Epithelial cell of esophagus (primary cell): ENCODE results near the gene CORIN.

Experiments
- DNase-seq: peaks from one replicate; pipeline ENCODE4 v3.0.0; 2010; ENCODE audit warnings: low read depth
- H3K4me3 ChIP-seq: 2 replicates; pipeline ENCODE4 v1.5.1; 2011; ENCODE audit warnings: mild to moderate bottlenecking, low read length, control low read depth
- TF ChIP-seq, protein P1 (sequence below): IDR thresholded peaks from 2 replicates; pipeline ENCODE4 v1.5.1; 2011; ENCODE audit warnings: low read depth, mild to moderate bottlenecking, low read length, control low read depth, inconsistent platforms; ENCODE audit not compliant: insufficient read depth; ENCODE audit errors: missing control alignments

CORIN gene

DNA sequence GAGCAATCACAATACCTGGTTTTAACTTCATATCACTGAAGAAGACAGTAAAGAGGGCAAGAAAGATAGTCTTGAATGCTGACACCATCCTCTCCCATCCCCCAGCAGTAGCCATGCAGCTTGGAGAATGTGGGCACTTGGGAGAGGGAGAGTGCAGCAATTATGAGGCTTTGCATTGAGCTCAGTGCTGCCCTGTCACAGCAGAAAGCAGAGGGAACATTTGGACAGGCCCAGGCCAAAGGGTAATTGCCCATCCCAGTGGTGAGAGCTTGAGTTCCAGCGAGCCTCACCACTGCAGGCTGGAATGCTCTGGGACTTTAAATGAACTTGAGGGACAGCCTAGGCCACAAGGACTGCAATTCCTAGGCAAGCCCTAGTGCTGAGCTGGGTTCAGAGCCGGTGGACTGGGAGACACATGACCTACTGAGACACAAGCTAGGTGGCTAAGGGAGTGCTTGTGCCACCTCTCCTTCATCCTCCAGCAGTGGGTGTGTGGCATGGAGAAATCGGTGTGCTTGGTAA, 36.3 kb downstream of the CORIN start:
- no peak for DNase-seq
- TF ChIP-seq, protein P1, sequence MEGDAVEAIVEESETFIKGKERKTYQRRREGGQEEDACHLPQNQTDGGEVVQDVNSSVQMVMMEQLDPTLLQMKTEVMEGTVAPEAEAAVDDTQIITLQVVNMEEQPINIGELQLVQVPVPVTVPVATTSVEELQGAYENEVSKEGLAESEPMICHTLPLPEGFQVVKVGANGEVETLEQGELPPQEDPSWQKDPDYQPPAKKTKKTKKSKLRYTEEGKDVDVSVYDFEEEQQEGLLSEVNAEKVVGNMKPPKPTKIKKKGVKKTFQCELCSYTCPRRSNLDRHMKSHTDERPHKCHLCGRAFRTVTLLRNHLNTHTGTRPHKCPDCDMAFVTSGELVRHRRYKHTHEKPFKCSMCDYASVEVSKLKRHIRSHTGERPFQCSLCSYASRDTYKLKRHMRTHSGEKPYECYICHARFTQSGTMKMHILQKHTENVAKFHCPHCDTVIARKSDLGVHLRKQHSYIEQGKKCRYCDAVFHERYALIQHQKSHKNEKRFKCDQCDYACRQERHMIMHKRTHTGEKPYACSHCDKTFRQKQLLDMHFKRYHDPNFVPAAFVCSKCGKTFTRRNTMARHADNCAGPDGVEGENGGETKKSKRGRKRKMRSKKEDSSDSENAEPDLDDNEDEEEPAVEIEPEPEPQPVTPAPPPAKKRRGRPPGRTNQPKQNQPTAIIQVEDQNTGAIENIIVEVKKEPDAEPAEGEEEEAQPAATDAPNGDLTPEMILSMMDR = no peak
- no peak overlapping the region for H3K4me3 ChIP-seq

DNA sequence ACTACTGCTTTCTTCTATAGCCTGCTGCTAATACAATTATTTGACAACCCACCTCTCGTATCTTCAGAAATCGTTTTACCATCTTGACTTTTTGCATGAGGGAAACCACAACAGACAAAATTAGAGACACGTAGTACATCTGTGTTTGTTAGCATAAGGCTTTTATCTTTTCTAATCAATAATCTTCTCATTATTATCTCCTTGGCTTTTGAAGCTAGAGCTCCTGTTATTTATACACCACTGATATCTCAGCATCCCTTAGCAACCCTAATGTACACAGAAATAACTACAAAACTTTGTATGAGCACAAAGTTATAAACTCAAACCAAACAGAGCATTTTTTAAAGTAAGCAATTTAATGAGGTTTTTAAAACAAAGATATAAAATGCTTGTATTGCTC, 39.7 kb downstream of the CORIN start:
- no peak for DNase-seq
- TF ChIP-seq, protein P1 = no peak
- no peak overlapping the region for H3K4me3 ChIP-seq

DNA sequence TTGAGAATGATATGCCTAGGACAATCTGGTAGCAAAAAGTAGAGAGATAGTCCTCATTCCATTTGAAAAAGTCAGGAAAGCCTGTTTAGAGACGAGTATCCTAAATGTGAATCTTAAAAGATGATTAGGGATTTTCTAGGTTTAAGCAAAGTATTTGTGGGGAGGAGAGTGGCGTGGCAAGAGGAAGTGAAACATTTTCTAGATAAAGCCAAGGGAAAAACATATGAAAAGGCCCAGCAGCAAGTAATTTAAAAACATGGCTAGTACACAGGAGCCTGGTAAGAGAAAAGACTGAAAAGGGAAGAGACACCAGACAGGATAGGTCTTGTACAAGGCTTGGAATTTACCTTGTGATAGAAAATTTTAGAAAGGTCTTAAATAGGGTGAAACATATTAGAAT, 45.9 kb downstream of the CORIN start:
- no peak for DNase-seq
- no peak overlapping the region for H3K4me3 ChIP-seq
- TF ChIP-seq, protein P1 = no peak

DNA sequence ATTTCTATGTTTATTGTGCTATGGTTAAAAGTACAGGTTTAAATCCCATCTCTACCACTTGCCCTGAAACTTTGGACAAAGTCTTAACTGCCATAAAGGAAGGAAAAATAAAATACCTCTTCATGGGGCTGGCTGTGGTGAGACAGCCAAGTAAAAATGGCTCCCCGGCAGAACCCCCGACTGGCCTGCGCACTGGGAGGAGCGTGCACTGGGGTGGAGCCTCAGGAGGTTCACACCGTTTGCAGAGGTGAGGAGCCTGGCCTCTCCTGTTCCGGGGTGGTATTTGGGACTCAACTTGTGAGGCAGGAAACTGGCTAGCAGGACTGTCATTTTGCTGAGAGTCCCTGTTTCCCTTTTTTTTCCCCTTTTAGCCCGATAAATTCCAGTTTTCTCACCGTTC, 47.8 kb downstream of the CORIN start:
- TF ChIP-seq, protein P1 = no peak
- no peak for DNase-seq

DNA sequence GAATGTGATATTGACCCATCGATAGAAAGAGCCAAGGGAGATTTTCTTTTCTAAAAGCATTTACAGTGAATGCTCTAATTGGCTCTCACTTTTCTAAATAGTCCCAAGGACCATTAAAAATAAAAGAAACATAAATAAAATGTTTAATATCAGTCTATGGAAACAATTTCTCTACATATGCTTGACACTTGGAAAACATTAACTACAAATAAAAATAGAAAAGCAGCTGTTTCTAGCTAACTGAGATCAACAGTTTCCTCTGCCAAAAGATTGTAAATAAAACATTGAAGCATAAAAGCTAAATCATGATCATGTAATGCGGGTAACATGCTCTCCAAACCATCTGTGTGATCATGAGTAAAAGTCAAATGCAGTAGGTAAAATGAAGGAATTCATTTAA, 49.7 kb downstream of the CORIN start:
- no peak for DNase-seq
- TF ChIP-seq, protein P1 = no peak
- H3K4me3 ChIP-seq = no peak overlapping the region

More for the DNA sequence above, 47.8 kb downstream of the CORIN start:
- no peak overlapping the region for H3K4me3 ChIP-seq

DNA sequence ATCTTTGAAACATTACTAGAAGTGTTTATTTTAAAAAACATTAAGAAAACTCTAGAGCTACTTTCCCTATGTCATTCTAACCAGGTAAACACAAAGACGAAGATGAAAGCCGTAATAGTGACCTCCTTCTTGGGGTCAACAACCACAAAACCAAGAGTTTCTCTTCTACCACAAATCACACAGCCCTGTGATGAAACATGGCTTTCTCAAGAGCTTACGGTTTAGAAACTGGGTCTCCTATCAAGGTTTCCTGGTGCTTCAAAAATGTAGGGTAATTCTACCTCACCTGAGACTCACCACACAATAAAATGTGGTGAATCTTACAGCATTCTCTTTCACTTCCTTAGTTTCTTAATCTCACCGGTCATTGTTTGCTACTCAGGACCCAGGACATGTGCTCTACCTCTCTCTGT, 50.9 kb downstream of the CORIN start:
- TF ChIP-seq, protein P1 = no peak
- no peak for DNase-seq
- H3K4me3 ChIP-seq = no peak overlapping the region

DNA sequence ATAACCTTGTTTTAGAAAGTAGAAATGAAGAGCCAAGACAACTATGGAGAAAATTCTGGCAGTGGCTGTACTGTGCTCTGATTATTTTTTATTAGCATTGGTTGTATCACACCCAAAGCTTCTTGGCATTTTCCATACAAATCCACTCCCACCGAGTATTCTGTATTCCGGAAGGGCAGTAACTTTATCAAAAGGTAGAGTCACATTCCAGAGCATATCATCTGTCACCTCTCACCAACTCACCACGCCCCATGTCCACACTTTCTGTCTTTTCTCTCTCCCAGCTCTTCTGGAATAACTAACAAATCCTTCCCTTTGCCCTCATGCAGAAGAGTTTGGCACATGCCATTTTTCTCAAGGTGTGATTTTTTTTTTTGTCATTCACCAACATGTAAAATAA, 52.7 kb downstream of the CORIN start:
- no peak overlapping the region for H3K4me3 ChIP-seq
- TF ChIP-seq, protein P1 = no peak
- DNase-seq = no peak
